GM19468 (cell line): ENCODE measurements around the gene OBP2A.
"Not testable (repeated sequence)": the region's sequence is repeated elsewhere in the genome, so short reads cannot be mapped to it uniquely, and the experiment has no call there.

Experiments
- ATAC-seq: cut with Tn5 transposase; IDR thresholded peaks from one replicate; pipeline ENCODE4 v1.9.1; 2021; ENCODE audit warnings: mild to moderate bottlenecking, moderate library complexity, moderate number of reproducible peaks; ENCODE audit not compliant: unreplicated experiment; ENCODE audit errors: extremely low read depth

The OBP2A gene

GRCh38 chr9:135525241-135526088 lies 20.5 kb upstream of the OBP2A start:
- no peak for ATAC-seq

GRCh38 chr9:135526089-135526729 lies 19.7 kb upstream of the OBP2A start:
- no peak for ATAC-seq

- no peak for ATAC-seq
These were observed 19.0 kb upstream of the OBP2A start for GRCh38 chr9:135526730-135527571.

GRCh38 chr9:135528842-135529435 lies 17.0 kb upstream of the OBP2A start:
- ATAC-seq, result not testable (repeated sequence)

GRCh38 chr9:135530146-135530545 lies 15.8 kb upstream of the OBP2A start:
- no peak for ATAC-seq

GRCh38 chr9:135531096-135531495 lies 14.8 kb upstream of the OBP2A start:
- ATAC-seq, result no peak

GRCh38 chr9:135533113-135533512 lies 12.8 kb upstream of the OBP2A start:
- no peak for ATAC-seq

- no peak for ATAC-seq
These were observed 12.3 kb upstream of the OBP2A start for GRCh38 chr9:135533674-135534073.

- not testable (repeated sequence) for ATAC-seq
These were observed 11.7 kb upstream of the OBP2A start for GRCh38 chr9:135534192-135534711.

GRCh38 chr9:135534826-135535225 lies 11.1 kb upstream of the OBP2A start:
- not testable (repeated sequence) for ATAC-seq

- ATAC-seq, result not testable (repeated sequence)
These were observed 10.3 kb upstream of the OBP2A start for GRCh38 chr9:135535631-135536030.

GRCh38 chr9:135536216-135536615 lies 9.7 kb upstream of the OBP2A start:
- ATAC-seq, result no peak

GRCh38 chr9:135543262-135543894 lies 2.5 kb upstream of the OBP2A start:
- not testable (repeated sequence) for ATAC-seq

GRCh38 chr9:135544981-135545635 lies 818 bp upstream of the OBP2A start:
- ATAC-seq, result no peak

GRCh38 chr9:135546792-135547617 lies 1.1 kb downstream of the OBP2A start:
- not testable (repeated sequence) for ATAC-seq

- no peak for ATAC-seq
These were observed 2.1 kb downstream of the OBP2A start for GRCh38 chr9:135547756-135548736.
